ENCODE data around the gene PLXNB2. TPM values are rescaled to one million over a fixed set of nuclear protein-coding genes. Genes with fewer than 3 reads are reported as not detected.
A peak's percentile ranks its signal among the peaks of the same experiment; 100 is the strongest.

Gene PLXNB2
- total and polyA plus RNA-seq, 2 donors from 2014 or later = 128 to 383 TPM

- peaks cover 0 to 47% (median 19%) of the 10 kb centered on the region in 3 donors for H3K4me1 ChIP-seq (ENCODE audit: control insufficient read depth in 2 of 3, insufficient read depth in 2 of 3, low read depth in 1 of 3, low read length in 3 of 3)
- intact Hi-C loops (cut with DNase I) = no loop called here
- H3K9me3 ChIP-seq (ENCODE audit: control insufficient read depth in 2 of 3, insufficient read depth in 1 of 3, low read length in 3 of 3) = no peaks in the 10 kb centered on the region
- peak overlapping the region in 1 of 3 donors; percentile 25 for H3K4me3 ChIP-seq (ENCODE audit: low read length in 3 of 3)
- TF ChIP-seq CTCF (IDR thresholded peaks at IDR 0.05; ENCODE audit: borderline replicate concordance, extremely low read depth, insufficient read depth) = no peak
- no peak for FAIRE-seq
- no peaks in the 10 kb centered on the region for H3K36me3 ChIP-seq (ENCODE audit: control insufficient read depth in 2 of 3, insufficient read depth in 3 of 3, low read length in 3 of 3)
- peak overlapping the region; percentile 72 to 80 for H3K27ac ChIP-seq (ENCODE audit: low read depth in 2 of 2, low read length in 2 of 2)
- DNase-seq = peak in 2 of 5 donors; percentile 86 to 88
- no peak overlapping the region for H3K9ac ChIP-seq (ENCODE audit: low read length in 3 of 3)
- H3K27me3 ChIP-seq (ENCODE audit: control insufficient read depth, insufficient read depth, low read length) = no peaks in the 10 kb centered on the region
These were observed 597 bp upstream of the PLXNB2 start for GRCh38 chr22:50307890-50308596.

GRCh38 chr22:50305923-50306566 lies 1.4 kb downstream of the PLXNB2 start:
- peak; percentile 70 for FAIRE-seq
- TF ChIP-seq CTCF (IDR thresholded peaks at IDR 0.05; ENCODE audit: borderline replicate concordance, extremely low read depth, insufficient read depth) = no peak
- peak; percentile 95 to 97 (median 96) for DNase-seq
- Histone ChIP-seq H3K9ac (ENCODE audit: low read length in 3 of 3) (peak overlapping the region; percentile 55 to 82 (median 67)), H3K36me3 (ENCODE audit: control insufficient read depth in 2 of 3, insufficient read depth in 3 of 3, low read length in 3 of 3) (no peaks in the 10 kb centered on the region), H3K4me1 (ENCODE audit: control insufficient read depth in 2 of 3, insufficient read depth in 2 of 3, low read depth in 1 of 3, low read length in 3 of 3) (peaks cover 0 to 64% (median 37%) of the 10 kb centered on the region in 3 donors), H3K9me3 (ENCODE audit: control insufficient read depth in 2 of 3, insufficient read depth in 1 of 3, low read length in 3 of 3) (no peaks in the 10 kb centered on the region), H3K27me3 (ENCODE audit: control insufficient read depth, insufficient read depth, low read length) (no peaks in the 10 kb centered on the region), H3K4me3 (ENCODE audit: low read length in 3 of 3) (peak overlapping the region; percentile 74 to 84 (median 81)), H3K27ac (ENCODE audit: low read depth in 2 of 2, low read length in 2 of 2) (peak overlapping the region; percentile 93 to 97)
- intact Hi-C loops (cut with DNase I) = no loop called here

GRCh38 chr22:50305393-50305922 lies 2.0 kb downstream of the PLXNB2 start:
- Histone ChIP-seq H3K27me3 (ENCODE audit: control insufficient read depth, insufficient read depth, low read length) (no peaks in the 10 kb centered on the region), H3K4me3 (ENCODE audit: low read length in 3 of 3) (peak overlapping the region; percentile 74 to 84 (median 81)), H3K4me1 (ENCODE audit: control insufficient read depth in 2 of 3, insufficient read depth in 2 of 3, low read depth in 1 of 3, low read length in 3 of 3) (peaks cover 0 to 67% (median 37%) of the 10 kb centered on the region in 3 donors), H3K36me3 (ENCODE audit: control insufficient read depth in 2 of 3, insufficient read depth in 3 of 3, low read length in 3 of 3) (no peaks in the 10 kb centered on the region), H3K9me3 (ENCODE audit: control insufficient read depth in 2 of 3, insufficient read depth in 1 of 3, low read length in 3 of 3) (no peaks in the 10 kb centered on the region), H3K27ac (ENCODE audit: low read depth in 2 of 2, low read length in 2 of 2) (peak overlapping the region; percentile 93 to 97), H3K9ac (ENCODE audit: low read length in 3 of 3) (peak overlapping the region in 2 of 3 donors; percentile 25 to 82)
- DNase-seq (no peak), FAIRE-seq (no peak)
- TF ChIP-seq CTCF (IDR thresholded peaks at IDR 0.05; ENCODE audit: borderline replicate concordance, extremely low read depth, insufficient read depth) = no peak
- intact Hi-C loops (cut with DNase I) = no loop called here

All from kidney (tissue), 14 donors.